ENCODE data around the gene NDUFB6. TPM values are rescaled to one million over a fixed set of nuclear protein-coding genes. Genes with fewer than 3 reads are reported as not detected.
A peak's percentile ranks its signal among the peaks of the same experiment; 100 is the strongest.

The NDUFB6 gene
- total and polyA plus RNA-seq, 2 of the 4 experiments (the other 2 are of a cell fraction), result 24.2 to 51.0 TPM

- H3K14ac ChIP-seq (replicated peaks; ENCODE audit: low read depth, low read length), result no peak overlapping the region
- CTCF ChIA-PET, result interaction anchor here (0.7 to 11.5 kb wide), 13 partner anchors 12 to 398 kb away, joined by 3 to 189 read pairs (median 4); partner anchors contain the start of gene ACO1
- H3K9ac ChIP-seq (ENCODE audit: low read depth, low read length), result no peak overlapping the region
- no peak overlapping the region for H2BK20ac ChIP-seq (ENCODE audit: low read depth, low read length)
- H3K27me3 ChIP-seq (ENCODE audit: control insufficient read depth, insufficient read depth, low read length), result no peaks in the 10 kb centered on the region; the same call in 1 of the 2 replicates
- H3K4me3 ChIP-seq (ENCODE audit: insufficient read depth, low read depth, low read length), result no peak overlapping the region
- no peak overlapping the region for H2AK9ac ChIP-seq (replicated peaks; ENCODE audit: low read depth, low read length, poor library complexity)
- intact Hi-C loops (cut with micrococcal nuclease), result loop anchor here (1.0 kb wide), 1 partner anchor 200 kb away; no protein-coding TSS in a partner anchor
- H3K9me1 ChIP-seq (ENCODE audit: insufficient read depth, low read length), result no peaks in the 10 kb centered on the region
- H3K4me2 ChIP-seq (ENCODE audit: low read depth, low read length), result peak overlapping the region; percentile 67; the same call in 1 of the 2 replicates
- WGBS, 2 experiments (ENCODE audit: extremely low coverage in 2 of 2, insufficient read length in 1 of 2), result no CpG with 5 or more reads among the region's 5 CpGs
- no peak overlapping the region for H3K56ac ChIP-seq (ENCODE audit: extremely low read depth, insufficient read depth, low read length)
- no TSS peak for BruUV-seq (replicated peaks)
- H3K27ac ChIP-seq (ENCODE audit: insufficient read depth, low read length), result no peak overlapping the region
- no peak overlapping the region for H3K4ac ChIP-seq (ENCODE audit: low read depth, low read length)
- H2BK120ac ChIP-seq (ENCODE audit: low read depth, low read length), result no peak overlapping the region
- no peak overlapping the region for H3K18ac ChIP-seq (ENCODE audit: low read depth, low read length)
- H2AFZ ChIP-seq (replicated peaks; ENCODE audit: low read length, poor library complexity), result no peak overlapping the region
- H2AK5ac ChIP-seq (ENCODE audit: low read depth, low read length), result no peak overlapping the region
- DNase-seq (no peak), ATAC-seq (ENCODE audit: low read depth) (no peak)
- H3K4me1 ChIP-seq (ENCODE audit: control insufficient read depth, insufficient read depth, low read length), result 0 out of 2 replicates have a peak, but pooled peaks cover 3% of the 10 kb centered on the region
- no peak overlapping the region for H2BK5ac ChIP-seq (ENCODE audit: low read depth, low read length, poor library complexity, severe bottlenecking)
- in situ Hi-C loops (cut with MboI; ENCODE audit: low sequenced_read_pairs), result loop anchor here (5.0 kb wide), 1 partner anchor 197 kb away; the partner anchor contains the start of gene ACO1
- no peaks in the 10 kb centered on the region for H4K20me1 ChIP-seq (ENCODE audit: insufficient read depth, low read length)
- no peak overlapping the region for H2BK15ac ChIP-seq (ENCODE audit: low read depth, low read length)
- no peak for TF ChIP-seq CHD1 (IDR thresholded peaks at IDR 0.05; ENCODE audit: low read depth, low read length)
- TF ChIP-seq RAD21 (IDR thresholded peaks at IDR 0.05; ENCODE audit: low read length), result no peak
- no peak for TF ChIP-seq POLR2A (IDR thresholded peaks at IDR 0.05; ENCODE audit: low read depth, low read length)
- no peak for TF ChIP-seq NFE2L2 (IDR thresholded peaks at IDR 0.05; ENCODE audit: low read depth, low read length)
- TF ChIP-seq, protein P1, sequence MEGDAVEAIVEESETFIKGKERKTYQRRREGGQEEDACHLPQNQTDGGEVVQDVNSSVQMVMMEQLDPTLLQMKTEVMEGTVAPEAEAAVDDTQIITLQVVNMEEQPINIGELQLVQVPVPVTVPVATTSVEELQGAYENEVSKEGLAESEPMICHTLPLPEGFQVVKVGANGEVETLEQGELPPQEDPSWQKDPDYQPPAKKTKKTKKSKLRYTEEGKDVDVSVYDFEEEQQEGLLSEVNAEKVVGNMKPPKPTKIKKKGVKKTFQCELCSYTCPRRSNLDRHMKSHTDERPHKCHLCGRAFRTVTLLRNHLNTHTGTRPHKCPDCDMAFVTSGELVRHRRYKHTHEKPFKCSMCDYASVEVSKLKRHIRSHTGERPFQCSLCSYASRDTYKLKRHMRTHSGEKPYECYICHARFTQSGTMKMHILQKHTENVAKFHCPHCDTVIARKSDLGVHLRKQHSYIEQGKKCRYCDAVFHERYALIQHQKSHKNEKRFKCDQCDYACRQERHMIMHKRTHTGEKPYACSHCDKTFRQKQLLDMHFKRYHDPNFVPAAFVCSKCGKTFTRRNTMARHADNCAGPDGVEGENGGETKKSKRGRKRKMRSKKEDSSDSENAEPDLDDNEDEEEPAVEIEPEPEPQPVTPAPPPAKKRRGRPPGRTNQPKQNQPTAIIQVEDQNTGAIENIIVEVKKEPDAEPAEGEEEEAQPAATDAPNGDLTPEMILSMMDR (conservative IDR thresholded peaks at IDR 0.05; ENCODE audit: low read depth, low read length), result no peak
- no peak for TF ChIP-seq RCOR1 (IDR thresholded peaks at IDR 0.05; ENCODE audit: insufficient replicate concordance, low read length)
- no peak for TF ChIP-seq SMC3 (IDR thresholded peaks at IDR 0.05; ENCODE audit: low read depth, low read length)
- TF ChIP-seq, protein P2, sequence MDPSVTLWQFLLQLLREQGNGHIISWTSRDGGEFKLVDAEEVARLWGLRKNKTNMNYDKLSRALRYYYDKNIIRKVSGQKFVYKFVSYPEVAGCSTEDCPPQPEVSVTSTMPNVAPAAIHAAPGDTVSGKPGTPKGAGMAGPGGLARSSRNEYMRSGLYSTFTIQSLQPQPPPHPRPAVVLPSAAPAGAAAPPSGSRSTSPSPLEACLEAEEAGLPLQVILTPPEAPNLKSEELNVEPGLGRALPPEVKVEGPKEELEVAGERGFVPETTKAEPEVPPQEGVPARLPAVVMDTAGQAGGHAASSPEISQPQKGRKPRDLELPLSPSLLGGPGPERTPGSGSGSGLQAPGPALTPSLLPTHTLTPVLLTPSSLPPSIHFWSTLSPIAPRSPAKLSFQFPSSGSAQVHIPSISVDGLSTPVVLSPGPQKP (IDR thresholded peaks at IDR 0.05; ENCODE audit: borderline replicate concordance, low read depth, low read length), result no peak
- TF ChIP-seq RFX5 (IDR thresholded peaks at IDR 0.05; ENCODE audit: low read depth, low read length), result no peak
- TF ChIP-seq FOS (IDR thresholded peaks at IDR 0.05; ENCODE audit: low read depth, low read length), result no peak
- TF ChIP-seq CEBPB (IDR thresholded peaks at IDR 0.05; ENCODE audit: low read depth, low read length), result no peak
- no peak for TF ChIP-seq MAFK (IDR thresholded peaks at IDR 0.05; ENCODE audit: low read depth, low read length)
- no peak for TF ChIP-seq MXI1 (IDR thresholded peaks at IDR 0.05; ENCODE audit: borderline replicate concordance, low read depth, low read length)
- no peak for TF ChIP-seq BHLHE40 (IDR thresholded peaks at IDR 0.05; ENCODE audit: low read depth, low read length)
- no peak for TF ChIP-seq MAZ (IDR thresholded peaks at IDR 0.05; ENCODE audit: borderline replicate concordance, low read depth, low read length)
- no peak for TF ChIP-seq USF2 (IDR thresholded peaks at IDR 0.05; ENCODE audit: low read depth, low read length)
- H3K36me3 ChIP-seq (ENCODE audit: control insufficient read depth, insufficient read depth, low read length), result no peaks in the 10 kb centered on the region
- H3K23ac ChIP-seq (ENCODE audit: low read depth, low read length), result no peak overlapping the region
- no peak overlapping the region for H4K91ac ChIP-seq (ENCODE audit: insufficient read depth, low read depth, low read length)
- no peak overlapping the region for H4K5ac ChIP-seq (ENCODE audit: low read depth, low read length)
- H3K9me3 ChIP-seq (ENCODE audit: control insufficient read depth, insufficient read depth, low read length), result no peaks in the 10 kb centered on the region
- no peaks in the 10 kb centered on the region for H3K79me1 ChIP-seq (ENCODE audit: low read depth in 1 of 2, low read length in 2 of 2)
- dilution Hi-C loops (cut with HindIII; ENCODE audit: low sequenced_read_pairs, unreplicated experiment), result no loop called here
- POLR2A ChIA-PET (ENCODE audit: unreplicated experiment), result no interaction called here
- H4K8ac ChIP-seq (ENCODE audit: low read depth in 2 of 2, low read length in 2 of 2), result no peak overlapping the region
Measured at GRCh38 chr9:32578976-32579375, 6.0 kb upstream of the NDUFB6 start.

All from IMR-90 (cell line).